HepG2 (cell line): Measurements from ENCODE around the gene JMJD6. TPM values are rescaled to one million over a fixed set of nuclear protein-coding genes. Genes with fewer than 3 reads are reported as not detected.

Source experiments
- EED ChIP-seq: sonication (generic); formaldehyde crosslinking; IDR thresholded peaks from 2 replicates; pipeline ENCODE4 v1.5.0; 2020; ENCODE audit warnings: mild to moderate bottlenecking, missing genetic modification reagents
- HNF4A ChIP-seq: sonication (generic); formaldehyde crosslinking; IDR thresholded peaks from 2 replicates; pipeline ENCODE4 v1.4.0; 2020; ENCODE audit warnings: missing genetic modification reagents
- HNF4G ChIP-seq, 2 experiments: sonication (generic) in 1 of 2; formaldehyde crosslinking in 1 of 2; IDR thresholded peaks; 2 replicates each; pipeline versions ENCODE4 v1.4.0 to v1.6.1; 2011 to 2020; ENCODE audit warnings: borderline replicate concordance in 2 of 2, low read depth in 2 of 2, mild to moderate bottlenecking in 2 of 2, low read length in 1 of 2, missing genetic modification reagents in 1 of 2, moderate library complexity in 1 of 2
- KAT7 ChIP-seq: IDR thresholded peaks from 2 replicates; pipeline ENCODE4 v1.6.1; 2018; ENCODE audit warnings: borderline replicate concordance, missing compliant biosample characterization
- MED13 ChIP-seq: sonication (generic); formaldehyde crosslinking; IDR thresholded peaks from 2 replicates; pipeline ENCODE4 v1.5.0; 2020; ENCODE audit warnings: missing genetic modification reagents
- MED8 ChIP-seq: sonication (generic); formaldehyde crosslinking; IDR thresholded peaks from 2 replicates; pipeline ENCODE4 v1.8.1; 2023; ENCODE audit warnings: mild to moderate bottlenecking, missing genetic modification reagents; ENCODE audit not compliant: insufficient replicate concordance
- NR2F1 ChIP-seq, 2 experiments: fragments of 450-650 bp in 1 of 2; formaldehyde crosslinking in 1 of 2; IDR thresholded peaks; 2 replicates each; pipeline versions ENCODE4 v1.5.0 to v1.6.1; 2016 to 2020; ENCODE audit warnings: mild to moderate bottlenecking in 1 of 2, missing compliant biosample characterization in 1 of 2, missing genetic modification reagents in 1 of 2, moderate library complexity in 1 of 2
- PAF1 ChIP-seq: IDR thresholded peaks from 2 replicates; pipeline ENCODE4 v1.6.1; 2016; ENCODE audit warnings: missing genetic modification reagents, missing compliant biosample characterization
- SIX1 ChIP-seq: sonication (generic); formaldehyde crosslinking; IDR thresholded peaks from 2 replicates; pipeline ENCODE4 v1.4.0; 2020; ENCODE audit warnings: missing genetic modification reagents, borderline replicate concordance
- TOE1 ChIP-seq: sonication (generic); formaldehyde crosslinking; IDR thresholded peaks from 2 replicates; pipeline ENCODE4 v1.4.0; 2020; ENCODE audit warnings: mild to moderate bottlenecking, missing genetic modification reagents
- ZBTB42 ChIP-seq: sonication (generic); formaldehyde crosslinking; IDR thresholded peaks from 2 replicates; pipeline ENCODE4 v1.5.0; 2020; ENCODE audit warnings: mild to moderate bottlenecking, missing genetic modification reagents
- ZFP41 ChIP-seq: sonication (generic); formaldehyde crosslinking; IDR thresholded peaks from 2 replicates; pipeline ENCODE4 v1.4.0; 2020; ENCODE audit warnings: mild to moderate bottlenecking, missing genetic modification reagents, borderline replicate concordance
- ZFP82 ChIP-seq: sonication (generic); formaldehyde crosslinking; IDR thresholded peaks from 2 replicates; pipeline ENCODE4 v1.5.1; 2020; ENCODE audit warnings: mild to moderate bottlenecking, missing genetic modification reagents, borderline replicate concordance
- ZNF331 ChIP-seq: sonication (generic); formaldehyde crosslinking; IDR thresholded peaks from 2 replicates; pipeline ENCODE4 v1.4.0; 2020; ENCODE audit warnings: missing genetic modification reagents
- ZNF430 ChIP-seq: sonication (generic); formaldehyde crosslinking; IDR thresholded peaks from 2 replicates; pipeline ENCODE4 v1.9.0; 2021; ENCODE audit warnings: mild to moderate bottlenecking, missing genetic modification reagents
- ZNF460 ChIP-seq: sonication (generic); formaldehyde crosslinking; IDR thresholded peaks from 2 replicates; pipeline ENCODE4 v1.5.1; 2020; ENCODE audit warnings: missing genetic modification reagents, mild to moderate bottlenecking, borderline replicate concordance
- ZNF501 ChIP-seq: sonication (generic); formaldehyde crosslinking; IDR thresholded peaks from 2 replicates; pipeline ENCODE4 v1.5.1; 2020; ENCODE audit warnings: mild to moderate bottlenecking, moderate library complexity, missing genetic modification reagents
- ZNF660 ChIP-seq: sonication (generic); formaldehyde crosslinking; IDR thresholded peaks from 2 replicates; pipeline ENCODE4 v1.5.1; 2020; ENCODE audit warnings: mild to moderate bottlenecking, low read depth, missing genetic modification reagents, borderline replicate concordance
- ZNF788 ChIP-seq: sonication (generic); formaldehyde crosslinking; IDR thresholded peaks from 2 replicates; pipeline ENCODE4 v1.5.0; 2020; ENCODE audit warnings: mild to moderate bottlenecking, missing genetic modification reagents, borderline replicate concordance
- ZNF792 ChIP-seq: IDR thresholded peaks from 2 replicates; pipeline ENCODE4 v1.6.1; 2016
- polyA plus RNA-seq, 8 experiments: library from polyadenylated mRNA; depleted of rRNA in 3 of 8; stranded (reverse) in 7 of 8; unstranded in 1 of 8; fragments of >200 nt; fragmentation: Illumina TruSeq in 4 of 8; extraction: Trizol in 4 of 8; gene quantifications; 2 replicates each; pipeline versions ENCODE4 v1.2.1 to v1.2.3, GENCODE V29; 2011 to 2016; ENCODE audit warnings: low read depth in 4 of 8, missing spikeins in 1 of 8, mixed read lengths in 1 of 8; ENCODE audit not compliant: insufficient read depth in 1 of 8
- total RNA-seq, 5 experiments: library from RNA; depleted of rRNA; stranded (reverse); fragments of >200 nt; fragmentation: Illumina TruSeq; extraction: Trizol; gene quantifications; 2 replicates each; pipeline ENCODE4 v1.2.3, GENCODE V29; 2016; ENCODE audit warnings: low read depth in 1 of 5
- TF ChIP-seq, protein P1 (sequence below): sonication (generic); formaldehyde crosslinking; IDR thresholded peaks from 2 replicates; pipeline ENCODE4 v1.8.0; 2023; ENCODE audit warnings: mild to moderate bottlenecking, missing genetic modification reagents
- TF ChIP-seq, protein P2 (sequence below): sonication (generic); formaldehyde crosslinking; IDR thresholded peaks from 2 replicates; pipeline ENCODE4 v1.5.0; 2020; ENCODE audit warnings: missing genetic modification reagents
- TF ChIP-seq, protein P3 (sequence below): IDR thresholded peaks from 2 replicates; pipeline ENCODE4 v1.6.1; 2016; ENCODE audit warnings: low read depth, control low read depth
- TF ChIP-seq, protein P4 (sequence below): sonication (generic); formaldehyde crosslinking; IDR thresholded peaks from 2 replicates; pipeline ENCODE4 v1.4.0; 2020; ENCODE audit warnings: mild to moderate bottlenecking, missing genetic modification reagents
- TF ChIP-seq, protein P5 (sequence below): sonication (generic); formaldehyde crosslinking; IDR thresholded peaks from 2 replicates; pipeline ENCODE4 v1.8.0; 2022; ENCODE audit warnings: mild to moderate bottlenecking, missing genetic modification reagents, moderate library complexity

Gene JMJD6
- total and polyA plus RNA-seq, 2 of the 13 experiments (the other 11 are each of a cell fraction or from before 2014, with no cell fraction given), result 33.6 to 41.0 TPM

DNA sequence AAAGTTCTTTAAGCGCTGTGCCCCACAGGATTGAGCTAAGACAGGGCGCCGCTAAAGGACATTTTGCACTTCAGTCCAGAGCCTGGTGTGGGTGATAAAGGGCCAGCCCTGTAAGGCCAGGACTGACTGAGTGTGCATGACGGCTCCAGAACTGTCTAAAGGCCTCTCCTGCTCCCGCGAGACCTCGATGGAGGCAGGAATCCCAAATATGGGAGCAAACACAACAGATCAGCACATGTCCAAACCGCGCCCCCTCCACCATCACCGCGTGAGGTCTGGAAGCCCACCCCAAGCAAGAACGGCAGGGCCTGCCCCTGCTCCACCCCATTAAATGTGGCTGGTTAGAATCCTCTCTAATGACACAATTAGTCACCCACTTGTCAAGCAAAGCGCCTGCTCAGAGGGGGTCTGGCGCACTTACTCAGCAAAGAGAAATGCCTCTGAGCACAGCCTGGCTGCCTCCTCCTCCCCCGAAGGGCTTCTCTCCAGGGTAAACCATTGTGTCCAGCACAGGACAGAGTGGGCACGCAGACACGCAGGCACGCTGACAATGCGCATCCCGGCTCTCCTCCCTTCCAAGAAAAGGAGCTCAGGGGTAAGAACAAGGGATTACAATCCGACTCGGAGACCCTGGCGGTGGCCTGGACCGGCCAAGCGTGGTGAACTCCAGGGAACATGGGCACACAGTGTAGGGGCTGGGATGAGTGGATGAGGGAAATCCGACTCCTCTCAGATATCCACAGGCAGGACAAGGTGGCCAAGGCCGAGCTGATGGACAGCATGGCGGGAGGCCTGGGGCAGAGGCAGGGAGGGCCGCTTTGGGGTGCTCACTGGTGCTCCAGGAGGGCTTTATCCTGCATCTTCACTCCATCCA lies 17.1 kb downstream of the JMJD6 start (continued):
- TF ChIP-seq, protein P1, sequence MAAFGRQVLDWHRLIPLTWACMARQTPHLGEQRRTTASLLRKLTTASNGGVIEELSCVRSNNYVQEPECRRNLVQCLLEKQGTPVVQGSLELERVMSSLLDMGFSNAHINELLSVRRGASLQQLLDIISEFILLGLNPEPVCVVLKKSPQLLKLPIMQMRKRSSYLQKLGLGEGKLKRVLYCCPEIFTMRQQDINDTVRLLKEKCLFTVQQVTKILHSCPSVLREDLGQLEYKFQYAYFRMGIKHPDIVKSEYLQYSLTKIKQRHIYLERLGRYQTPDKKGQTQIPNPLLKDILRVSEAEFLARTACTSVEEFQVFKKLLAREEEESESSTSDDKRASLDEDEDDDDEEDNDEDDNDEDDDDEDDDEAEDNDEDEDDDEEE (CRISPR knock-in tag), result 0 out of 2 replicates have a peak, but pooled peaks have one; percentile 24
- TF ChIP-seq ZNF430 (CRISPR knock-in tag), result no peak
- TF ChIP-seq TOE1 (CRISPR knock-in tag), result no peak
- no peak for TF ChIP-seq MED8 (CRISPR knock-in tag)
- TF ChIP-seq MED13, result no peak
- TF ChIP-seq, protein P2, sequence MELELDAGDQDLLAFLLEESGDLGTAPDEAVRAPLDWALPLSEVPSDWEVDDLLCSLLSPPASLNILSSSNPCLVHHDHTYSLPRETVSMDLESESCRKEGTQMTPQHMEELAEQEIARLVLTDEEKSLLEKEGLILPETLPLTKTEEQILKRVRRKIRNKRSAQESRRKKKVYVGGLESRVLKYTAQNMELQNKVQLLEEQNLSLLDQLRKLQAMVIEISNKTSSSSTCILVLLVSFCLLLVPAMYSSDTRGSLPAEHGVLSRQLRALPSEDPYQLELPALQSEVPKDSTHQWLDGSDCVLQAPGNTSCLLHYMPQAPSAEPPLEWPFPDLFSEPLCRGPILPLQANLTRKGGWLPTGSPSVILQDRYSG (CRISPR knock-in tag), result no peak
- TF ChIP-seq HNF4G (IDR thresholded peaks at IDR 0.05; ENCODE audit: borderline replicate concordance, low read depth, low read length), result no peak
- no peak for TF ChIP-seq HNF4G (CRISPR knock-in tag; IDR thresholded peaks at IDR 0.05; ENCODE audit: borderline replicate concordance, low read depth)
- TF ChIP-seq ZNF792, result no peak; the same call in 1 of the 2 replicates
- TF ChIP-seq PAF1, result no peak
- TF ChIP-seq, protein P3, sequence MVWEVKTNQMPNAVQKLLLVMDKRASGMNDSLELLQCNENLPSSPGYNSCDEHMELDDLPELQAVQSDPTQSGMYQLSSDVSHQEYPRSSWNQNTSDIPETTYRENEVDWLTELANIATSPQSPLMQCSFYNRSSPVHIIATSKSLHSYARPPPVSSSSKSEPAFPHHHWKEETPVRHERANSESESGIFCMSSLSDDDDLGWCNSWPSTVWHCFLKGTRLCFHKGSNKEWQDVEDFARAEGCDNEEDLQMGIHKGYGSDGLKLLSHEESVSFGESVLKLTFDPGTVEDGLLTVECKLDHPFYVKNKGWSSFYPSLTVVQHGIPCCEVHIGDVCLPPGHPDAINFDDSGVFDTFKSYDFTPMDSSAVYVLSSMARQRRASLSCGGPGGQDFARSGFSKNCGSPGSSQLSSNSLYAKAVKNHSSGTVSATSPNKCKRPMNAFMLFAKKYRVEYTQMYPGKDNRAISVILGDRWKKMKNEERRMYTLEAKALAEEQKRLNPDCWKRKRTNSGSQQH, result no peak; the same call in 1 of the 2 replicates
- TF ChIP-seq ZNF331 (CRISPR knock-in tag), result no peak
- TF ChIP-seq ZNF460 (CRISPR knock-in tag), result no peak
- TF ChIP-seq ZNF660 (CRISPR knock-in tag), result 0 out of 2 replicates have a peak, but pooled peaks have one; percentile 40
- no peak for TF ChIP-seq ZFP82 (CRISPR knock-in tag)
- TF ChIP-seq, protein P4, sequence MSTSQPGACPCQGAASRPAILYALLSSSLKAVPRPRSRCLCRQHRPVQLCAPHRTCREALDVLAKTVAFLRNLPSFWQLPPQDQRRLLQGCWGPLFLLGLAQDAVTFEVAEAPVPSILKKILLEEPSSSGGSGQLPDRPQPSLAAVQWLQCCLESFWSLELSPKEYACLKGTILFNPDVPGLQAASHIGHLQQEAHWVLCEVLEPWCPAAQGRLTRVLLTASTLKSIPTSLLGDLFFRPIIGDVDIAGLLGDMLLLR (CRISPR knock-in tag), result no peak
- TF ChIP-seq ZBTB42 (CRISPR knock-in tag), result no peak
- TF ChIP-seq NR2F1 (CRISPR knock-in tag; IDR thresholded peaks at IDR 0.05), result no peak
- TF ChIP-seq EED (CRISPR knock-in tag), result 0 out of 2 replicates have a peak, but pooled peaks have one; percentile 24
- TF ChIP-seq ZFP41 (CRISPR knock-in tag), result no peak
- 0 out of 2 replicates have a peak, but pooled peaks have one; percentile 8 for TF ChIP-seq KAT7 (CRISPR knock-in tag)
- no peak for TF ChIP-seq HNF4A (CRISPR knock-in tag)
- no peak for TF ChIP-seq ZNF788 (CRISPR knock-in tag)
- no peak for TF ChIP-seq SIX1 (CRISPR knock-in tag)
- TF ChIP-seq, protein P5, sequence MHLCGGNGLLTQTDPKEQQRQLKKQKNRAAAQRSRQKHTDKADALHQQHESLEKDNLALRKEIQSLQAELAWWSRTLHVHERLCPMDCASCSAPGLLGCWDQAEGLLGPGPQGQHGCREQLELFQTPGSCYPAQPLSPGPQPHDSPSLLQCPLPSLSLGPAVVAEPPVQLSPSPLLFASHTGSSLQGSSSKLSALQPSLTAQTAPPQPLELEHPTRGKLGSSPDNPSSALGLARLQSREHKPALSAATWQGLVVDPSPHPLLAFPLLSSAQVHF (CRISPR knock-in tag), result no peak
- TF ChIP-seq ZNF501 (CRISPR knock-in tag), result 0 out of 2 replicates have a peak, but pooled peaks have one; percentile 42
